ENCODE data around the gene EXOC2.

- TF ChIP-seq ZFP30 (CRISPR knock-in tag; IDR thresholded peaks at IDR 0.05) (no peak), ZC3H10 (CRISPR knock-in tag; IDR thresholded peaks at IDR 0.05) (no peak), CSRNP3 (CRISPR knock-in tag; IDR thresholded peaks at IDR 0.05) (no peak), ZFP3 (CRISPR knock-in tag; IDR thresholded peaks at IDR 0.05) (no peak), PPARA (CRISPR knock-in tag; IDR thresholded peaks at IDR 0.05; ENCODE audit: borderline replicate concordance) (no peak), ISL1 (CRISPR knock-in tag; IDR thresholded peaks at IDR 0.05) (no peak), ESRRG (CRISPR knock-in tag; IDR thresholded peaks at IDR 0.05) (no peak), TOX (CRISPR knock-in tag; IDR thresholded peaks at IDR 0.05; ENCODE audit: borderline replicate concordance) (no peak), PATZ1 (CRISPR knock-in tag; IDR thresholded peaks at IDR 0.05; ENCODE audit: borderline replicate concordance) (no peak), TSHZ2 (CRISPR knock-in tag; IDR thresholded peaks at IDR 0.05) (no peak), GLIS3 (CRISPR knock-in tag; IDR thresholded peaks at IDR 0.05) (no peak), SNAI2 (CRISPR knock-in tag; IDR thresholded peaks at IDR 0.05) (no peak)
Measured at GRCh38 chr6:589090-589489, 103.8 kb downstream of the EXOC2 start.

Data from SK-N-SH treated with all-trans-retinoic acid at 6 μM for 48 hours (cell line).